ENCODE measurements around the gene KCNJ10.

GRCh38 chr1:159981351-159982055 is 88.5 kb downstream of the KCNJ10 start:
- no peak for TF ChIP-seq POLR2AphosphoS5 (IDR thresholded peaks at IDR 0.05)
- no peak for TF ChIP-seq CTCF (IDR thresholded peaks at IDR 0.05)
- no peak for TF ChIP-seq POLR2A (IDR thresholded peaks at IDR 0.05)
